Measurements from ENCODE around the gene ZDHHC12. TPM values are rescaled to one million over a fixed set of nuclear protein-coding genes. Genes with fewer than 3 reads are reported as not detected.
A peak's percentile ranks its signal among the peaks of the same experiment; 100 is the strongest.

ZDHHC12 gene
- total and polyA plus RNA-seq, 8 donors = 3.5 to 116 (median 58.8) TPM

DNA sequence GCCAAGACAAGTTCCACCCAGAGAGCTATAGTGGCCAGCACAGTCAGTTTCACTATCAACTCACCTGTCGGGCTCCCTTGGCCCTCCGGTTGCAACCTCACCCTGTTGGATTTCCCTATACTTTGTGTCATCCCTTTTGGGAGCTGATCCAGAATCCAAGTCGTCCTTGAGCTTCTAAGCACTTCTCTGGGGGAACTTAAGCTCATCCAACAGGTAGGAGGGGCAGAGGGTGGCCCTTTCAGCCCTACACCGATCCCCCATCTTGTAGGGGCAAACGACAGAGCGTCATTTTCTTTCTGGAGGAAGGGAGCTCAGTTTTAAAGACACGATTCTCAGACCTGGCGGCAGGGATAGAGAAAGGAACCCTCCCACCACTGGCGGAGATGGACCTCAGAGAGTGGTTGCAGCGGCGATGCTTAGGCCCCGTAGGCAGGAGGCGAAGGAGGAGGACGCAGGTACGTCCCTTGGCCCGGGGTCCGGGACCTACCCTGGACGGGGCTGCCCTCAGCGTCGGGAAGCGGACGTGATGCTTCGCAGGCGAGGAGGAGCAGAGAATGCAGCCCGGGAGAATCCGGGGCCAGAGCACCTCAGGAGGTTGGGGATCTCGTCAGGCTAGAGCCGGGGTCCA lies 47.3 kb upstream of the ZDHHC12 start:
- WGBS, 5 donors = 0 to 3% (median 1%) methylated on average over 18 to 28 of the region's 28 CpGs
- Histone ChIP-seq H3K27me3 (no peaks in the 10 kb centered on the region), H3K4me3 (peak overlapping the region; percentile 69 to 97 (median 96)), H3K9me3 (peaks cover 0 to 8% (median 3%) of the 10 kb centered on the region in 4 donors), H3K4me1 (peaks cover 13 to 42% (median 35%) of the 10 kb centered on the region in 4 donors), H3K27ac (peak overlapping the region; percentile 91 to 94 (median 94)), H3K36me3 (peaks cover 0 to 13% (median 9%) of the 10 kb centered on the region in 4 donors)
- TF ChIP-seq POLR2AphosphoS5 (IDR thresholded peaks at IDR 0.05) = no peak
- no peak for TF ChIP-seq POLR2A (IDR thresholded peaks at IDR 0.05)
- no peak for TF ChIP-seq EP300 (IDR thresholded peaks at IDR 0.05)
- TF ChIP-seq, protein P1, sequence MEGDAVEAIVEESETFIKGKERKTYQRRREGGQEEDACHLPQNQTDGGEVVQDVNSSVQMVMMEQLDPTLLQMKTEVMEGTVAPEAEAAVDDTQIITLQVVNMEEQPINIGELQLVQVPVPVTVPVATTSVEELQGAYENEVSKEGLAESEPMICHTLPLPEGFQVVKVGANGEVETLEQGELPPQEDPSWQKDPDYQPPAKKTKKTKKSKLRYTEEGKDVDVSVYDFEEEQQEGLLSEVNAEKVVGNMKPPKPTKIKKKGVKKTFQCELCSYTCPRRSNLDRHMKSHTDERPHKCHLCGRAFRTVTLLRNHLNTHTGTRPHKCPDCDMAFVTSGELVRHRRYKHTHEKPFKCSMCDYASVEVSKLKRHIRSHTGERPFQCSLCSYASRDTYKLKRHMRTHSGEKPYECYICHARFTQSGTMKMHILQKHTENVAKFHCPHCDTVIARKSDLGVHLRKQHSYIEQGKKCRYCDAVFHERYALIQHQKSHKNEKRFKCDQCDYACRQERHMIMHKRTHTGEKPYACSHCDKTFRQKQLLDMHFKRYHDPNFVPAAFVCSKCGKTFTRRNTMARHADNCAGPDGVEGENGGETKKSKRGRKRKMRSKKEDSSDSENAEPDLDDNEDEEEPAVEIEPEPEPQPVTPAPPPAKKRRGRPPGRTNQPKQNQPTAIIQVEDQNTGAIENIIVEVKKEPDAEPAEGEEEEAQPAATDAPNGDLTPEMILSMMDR (IDR thresholded peaks at IDR 0.05) = no peak
- intact Hi-C loops (cut with DNase I; ENCODE audit: low total_unique reads) = no loop called here
- DNase-seq = peak in 1 of 2 donors; percentile 65

DNA sequence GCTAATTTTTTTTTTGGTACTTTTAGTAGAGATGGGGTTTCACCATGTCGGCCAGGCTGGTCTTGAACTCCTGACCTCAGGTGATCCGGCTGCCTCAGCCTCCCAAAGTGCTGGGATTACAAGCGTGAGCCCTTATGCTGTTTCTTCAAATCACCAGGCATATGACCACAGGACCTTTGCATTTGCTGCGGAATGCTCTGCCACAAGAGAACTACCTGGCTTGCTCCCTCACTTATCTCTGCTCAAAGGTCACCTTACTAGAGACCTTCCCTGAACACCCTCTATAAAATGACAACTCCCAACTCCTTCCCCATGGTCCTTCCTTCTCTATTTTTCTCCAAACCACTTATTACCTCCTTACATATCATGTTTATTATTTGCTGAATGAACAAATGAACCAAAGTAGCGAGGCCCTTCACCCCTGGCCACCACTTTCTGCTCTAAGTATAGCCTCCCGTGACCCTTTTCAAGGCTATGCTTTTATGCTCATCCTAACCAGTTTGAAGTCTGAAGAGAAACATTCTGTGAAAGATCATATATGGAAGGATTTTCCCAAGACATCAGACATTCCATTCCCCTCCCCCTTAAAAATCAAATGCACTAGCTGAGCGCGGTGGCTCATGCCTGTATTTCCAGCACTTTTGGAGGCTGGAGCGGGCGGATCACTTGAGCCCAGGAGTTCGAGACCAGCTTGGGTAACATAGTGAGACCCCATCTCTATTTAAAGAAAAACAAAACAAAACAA lies 46.5 kb upstream of the ZDHHC12 start:
- Histone ChIP-seq H3K4me1 (peaks cover 13 to 42% (median 38%) of the 10 kb centered on the region in 4 donors), H3K9me3 (peaks cover 0 to under 1% (median 0%) of the 10 kb centered on the region in 4 donors), H3K27ac (peak overlapping the region; percentile 91 to 94 (median 94)), H3K27me3 (no peaks in the 10 kb centered on the region), H3K36me3 (peaks cover 0 to 20% (median 12%) of the 10 kb centered on the region in 4 donors), H3K4me3 (peak overlapping the region; percentile 69 to 97 (median 96))
- TF ChIP-seq EP300 (IDR thresholded peaks at IDR 0.05) (no peak), POLR2AphosphoS5 (IDR thresholded peaks at IDR 0.05) (no peak), POLR2A (IDR thresholded peaks at IDR 0.05) (no peak)
- TF ChIP-seq, protein P1 (IDR thresholded peaks at IDR 0.05) = no peak
- no peak for DNase-seq
- WGBS, 5 donors = 59 to 69% (median 62%) methylated on average over 11 of the region's 11 CpGs
- intact Hi-C loops (cut with DNase I; ENCODE audit: low total_unique reads) = no loop called here

DNA sequence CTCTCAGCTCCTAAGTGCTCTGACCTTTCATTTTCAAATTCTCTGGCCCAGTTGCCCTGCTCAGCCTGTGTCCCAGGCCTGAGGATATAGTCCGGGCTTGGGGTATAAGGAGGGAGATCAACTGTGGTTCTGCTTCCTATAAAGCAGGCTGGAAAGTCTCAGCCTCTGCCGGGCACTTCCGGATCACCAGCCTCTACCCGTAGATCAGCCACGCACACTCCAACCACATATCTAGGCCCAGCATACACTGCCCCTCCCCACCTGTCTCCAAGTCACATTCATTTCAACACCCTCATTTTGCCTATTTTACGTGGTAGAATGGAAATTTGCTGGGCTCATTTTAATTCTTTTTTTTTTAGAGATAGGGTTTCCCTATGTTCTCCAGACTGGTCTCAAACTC lies 44.7 kb upstream of the ZDHHC12 start:
- Histone ChIP-seq H3K27ac (no peak overlapping the region), H3K27me3 (no peaks in the 10 kb centered on the region), H3K9me3 (no peaks in the 10 kb centered on the region), H3K4me3 (no peak overlapping the region), H3K36me3 (peaks cover 0 to 29% (median 23%) of the 10 kb centered on the region in 4 donors), H3K4me1 (peaks cover 13 to 42% (median 39%) of the 10 kb centered on the region in 4 donors)
- 84 to 94% (median 87%) methylated on average over 6 of the region's 6 CpGs for WGBS, 5 donors
- TF ChIP-seq, protein P1 (IDR thresholded peaks at IDR 0.05) = no peak
- TF ChIP-seq EP300 (IDR thresholded peaks at IDR 0.05) (no peak), POLR2AphosphoS5 (IDR thresholded peaks at IDR 0.05) (no peak), POLR2A (IDR thresholded peaks at IDR 0.05) (no peak)
- DNase-seq = no peak
- intact Hi-C loops (cut with DNase I; ENCODE audit: low total_unique reads) = no loop called here

DNA sequence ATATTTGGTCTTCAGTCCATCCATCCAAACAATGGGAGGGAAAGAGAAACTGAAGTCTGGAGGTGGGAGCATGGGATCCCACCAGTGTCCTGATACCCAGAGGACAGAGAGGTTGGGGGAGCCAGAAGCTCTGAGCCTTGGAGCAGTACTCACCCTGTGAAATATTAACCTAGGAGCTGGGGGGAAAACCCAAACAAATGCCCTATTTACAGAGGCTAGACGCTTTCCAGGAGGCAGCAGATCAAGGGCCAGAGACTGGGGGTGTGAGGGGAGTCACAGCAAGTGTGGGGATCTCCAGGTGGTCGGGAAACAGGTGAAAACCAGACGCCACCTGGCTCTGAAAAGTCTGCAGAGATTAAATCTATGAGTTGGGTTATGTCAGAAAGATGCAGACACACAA lies 41.6 kb upstream of the ZDHHC12 start:
- TF ChIP-seq POLR2AphosphoS5 (IDR thresholded peaks at IDR 0.05) = no peak
- no peak for TF ChIP-seq POLR2A (IDR thresholded peaks at IDR 0.05)
- TF ChIP-seq, protein P1 (IDR thresholded peaks at IDR 0.05) = no peak
- no peak for TF ChIP-seq EP300 (IDR thresholded peaks at IDR 0.05)
- Histone ChIP-seq H3K27me3 (no peaks in the 10 kb centered on the region), H3K4me1 (peaks cover 8 to 43% (median 28%) of the 10 kb centered on the region in 4 donors), H3K9me3 (no peaks in the 10 kb centered on the region), H3K27ac (no peak overlapping the region), H3K36me3 (peaks cover 0 to 29% (median 23%) of the 10 kb centered on the region in 4 donors), H3K4me3 (no peak overlapping the region)
- WGBS, 5 donors = 42 to 59% (median 50%) methylated on average over 3 of the region's 3 CpGs
- no peak for DNase-seq
- intact Hi-C loops (cut with DNase I; ENCODE audit: low total_unique reads) = no loop called here
